H1 (cell line): Measurements from ENCODE around the gene SPG7. TPM values are rescaled to one million over a fixed set of nuclear protein-coding genes. Genes with fewer than 3 reads are reported as not detected.

Source experiments
- ASH2L ChIP-seq: fragments of 200-600, 300-600 bp; sonication (generic); IDR thresholded peaks from one replicate; pipeline ENCODE4 v1.7.1; 2017; ENCODE audit warnings: low read length
- CBX5 ChIP-seq: fragments of 300-800, 300-1000 bp; sonication (generic); IDR thresholded peaks from 2 replicates; pipeline ENCODE4 v1.7.1; 2016; ENCODE audit warnings: antibody characterized with exemption, low read length, low read depth
- CHD2 ChIP-seq: IDR thresholded peaks from 2 replicates; pipeline ENCODE4 v1.6.1; 2012; ENCODE audit warnings: low read length, improper control_type of control experiment
- CTBP2 ChIP-seq: IDR thresholded peaks from 2 replicates; pipeline ENCODE4 v1.7.0; 2011; ENCODE audit warnings: borderline replicate concordance, mild to moderate bottlenecking, moderate library complexity, mixed read lengths, low read length; ENCODE audit not compliant: insufficient read depth, insufficient read length
- E2F6 ChIP-seq: IDR thresholded peaks from 2 replicates; pipeline ENCODE4 v1.6.1; 2012; ENCODE audit warnings: inconsistent platforms
- EP300 ChIP-seq, 2 experiments: IDR thresholded peaks; 1 replicate in 1 of 2; 2 replicates in 1 of 2; pipeline ENCODE4 v1.6.1; 2011 to 2012; ENCODE audit warnings: low read depth in 2 of 2, low read length in 2 of 2, mild to moderate bottlenecking in 2 of 2, borderline replicate concordance in 1 of 2, inconsistent platforms in 1 of 2, moderate library complexity in 1 of 2
- GABPA ChIP-seq: IDR thresholded peaks from 2 replicates; pipeline ENCODE4 v1.6.1; 2011; ENCODE audit warnings: mild to moderate bottlenecking, low read length, moderate library complexity, borderline replicate concordance; ENCODE audit not compliant: insufficient read depth
- JUND ChIP-seq: IDR thresholded peaks from 2 replicates; pipeline ENCODE4 v1.6.1; 2011; ENCODE audit warnings: mild to moderate bottlenecking, improper control_type of control experiment, low read length
- KDM4A ChIP-seq: IDR thresholded peaks from one replicate; pipeline ENCODE4 v1.7.1; 2012; ENCODE audit warnings: low read depth, mild to moderate bottlenecking, moderate library complexity, low read length, inconsistent platforms; ENCODE audit not compliant: severe bottlenecking
- POLR2A ChIP-seq, 2 experiments: IDR thresholded peaks; 1 replicate in 1 of 2; 2 replicates in 1 of 2; pipeline ENCODE4 v1.6.1; 2011; ENCODE audit warnings: low read depth in 2 of 2, low read length in 2 of 2, mild to moderate bottlenecking in 2 of 2; ENCODE audit errors: control extremely low read depth in 1 of 2
- POLR2AphosphoS5 ChIP-seq: IDR thresholded peaks from 2 replicates; pipeline ENCODE4 v1.6.1; 2011; ENCODE audit warnings: low read depth, low read length
- SUZ12 ChIP-seq: fragments of 200-600 bp; sonication (generic); IDR thresholded peaks from 2 replicates; pipeline ENCODE4 v1.6.1; 2012; ENCODE audit warnings: mild to moderate bottlenecking, inconsistent platforms, low read length, moderate library complexity, mixed read lengths
- TBP ChIP-seq: IDR thresholded peaks from 2 replicates; pipeline ENCODE4 v1.6.1; 2011; ENCODE audit warnings: low read depth, low read length, improper control_type of control experiment
- USF2 ChIP-seq: IDR thresholded peaks from 2 replicates; pipeline ENCODE4 v1.6.1; 2011; ENCODE audit warnings: low read length, improper control_type of control experiment
- polyA plus RNA-seq, 7 experiments: library from polyadenylated mRNA; depleted of rRNA in 3 of 7; stranded (reverse) in 5 of 7; unstranded in 2 of 7; fragments of >200 nt in 5 of 7; fragments of 200-250 nt in 2 of 7; gene quantifications; 1 replicate in 5 of 7; 2 replicates in 1 of 7; 4 replicates in 1 of 7; pipeline versions ENCODE4 v1.2.1 to v1.2.3, GENCODE V29; 2011 to 2013; ENCODE audit warnings: missing spikeins in 2 of 7, mixed read lengths in 2 of 7
- total RNA-seq: library from RNA; stranded (reverse); fragmentation: NEBNext Ultra II Directional; extraction: Animal tissue kit (Norgen Biotek cat#: 25700); gene quantifications from 2 replicates; pipeline ENCODE4 v1.2.1, GENCODE V29; 2021
- TF ChIP-seq, protein P1 (sequence below), 3 experiments: IDR thresholded peaks; 1 replicate in 2 of 3; 2 replicates in 1 of 3; pipeline versions ENCODE4 v1.5.1 to v1.6.1; 2011; ENCODE audit warnings: low read length in 3 of 3, mild to moderate bottlenecking in 3 of 3, inconsistent platforms in 2 of 3, low read depth in 1 of 3, moderate library complexity in 1 of 3; ENCODE audit not compliant: insufficient read depth in 1 of 3; ENCODE audit errors: control extremely low read depth in 1 of 3
- TF ChIP-seq, protein P2 (sequence below): IDR thresholded peaks from 2 replicates; pipeline ENCODE4 v1.6.1; 2012; ENCODE audit warnings: low read length, inconsistent platforms

Gene SPG7
- total and polyA plus RNA-seq, 2 of the 8 experiments (the other 6 are each of a cell fraction or from before 2014, with no cell fraction given) = 72.1 to 113 TPM

DNA sequence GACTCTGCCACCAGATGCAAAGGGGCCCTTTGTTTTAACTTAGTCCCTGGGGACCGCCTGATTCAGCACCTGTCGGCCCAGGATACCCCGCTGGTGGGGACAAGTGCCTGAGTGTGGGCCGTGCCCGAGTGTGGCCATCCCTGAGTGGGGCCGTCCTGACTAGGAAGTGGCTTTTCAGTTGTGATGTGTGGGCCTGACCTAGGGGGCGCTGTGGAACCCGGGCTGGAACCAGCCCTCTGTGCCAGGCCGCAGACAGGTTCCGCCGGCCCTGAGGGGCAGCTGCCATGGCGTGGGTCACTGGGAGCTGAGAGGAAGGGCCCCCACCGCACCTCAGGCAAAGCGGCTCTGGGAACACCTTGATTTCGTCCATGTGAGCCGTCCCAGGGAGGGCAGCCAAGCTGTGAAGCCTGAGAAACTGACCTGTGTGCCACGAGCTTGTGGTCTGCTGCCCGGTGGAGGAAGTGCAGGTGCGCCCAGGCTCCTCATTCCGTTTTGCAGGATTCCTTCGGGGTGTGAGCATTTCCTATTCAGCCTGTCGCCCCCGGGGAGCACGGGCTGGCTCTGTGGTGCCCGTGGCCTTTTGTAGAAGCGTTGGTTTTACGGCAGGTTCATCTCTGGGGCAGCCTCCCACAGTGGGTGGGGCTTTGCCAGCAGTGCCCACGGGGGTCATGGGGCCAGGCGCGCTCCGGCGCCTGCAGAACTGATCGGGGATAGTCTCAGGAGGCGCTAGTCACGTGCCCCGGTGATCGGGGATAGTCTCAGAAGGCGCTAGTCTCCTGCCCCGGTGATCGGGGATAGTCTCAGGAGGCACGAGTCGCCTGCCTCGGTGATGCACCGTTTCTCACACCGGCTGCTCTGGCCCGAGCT, 57.5 kb downstream of the SPG7 start (continued):
- TF ChIP-seq GABPA (0 out of 2 replicates have a peak, but pooled peaks have one; percentile 13), USF2 (peak; percentile 81), CTBP2 (no peak), JUND (no peak), EP300 (IDR thresholded peaks at IDR 0.05; ENCODE audit: borderline replicate concordance in 1 of 2, low read depth in 2 of 2, low read length in 2 of 2) (no peak), POLR2AphosphoS5 (peak; percentile 78), SUZ12 (peak; percentile 42; the same call in 1 of the 2 replicates), CBX5 (no peak), CHD2 (no peak; the same call in 1 of the 2 replicates), ASH2L (peak; percentile 68), KDM4A (peak; percentile 20), POLR2A (IDR thresholded peaks at IDR 0.05; ENCODE audit: control extremely low read depth in 1 of 2, low read depth in 2 of 2, low read length in 2 of 2) (peak in 1 of 2 experiments; percentile 47; a peak in 2 of 3 replicates), E2F6 (peak; percentile 43; the same call in 1 of the 2 replicates), TBP (0 out of 2 replicates have a peak, but pooled peaks have one; percentile 5)
- TF ChIP-seq, protein P1, sequence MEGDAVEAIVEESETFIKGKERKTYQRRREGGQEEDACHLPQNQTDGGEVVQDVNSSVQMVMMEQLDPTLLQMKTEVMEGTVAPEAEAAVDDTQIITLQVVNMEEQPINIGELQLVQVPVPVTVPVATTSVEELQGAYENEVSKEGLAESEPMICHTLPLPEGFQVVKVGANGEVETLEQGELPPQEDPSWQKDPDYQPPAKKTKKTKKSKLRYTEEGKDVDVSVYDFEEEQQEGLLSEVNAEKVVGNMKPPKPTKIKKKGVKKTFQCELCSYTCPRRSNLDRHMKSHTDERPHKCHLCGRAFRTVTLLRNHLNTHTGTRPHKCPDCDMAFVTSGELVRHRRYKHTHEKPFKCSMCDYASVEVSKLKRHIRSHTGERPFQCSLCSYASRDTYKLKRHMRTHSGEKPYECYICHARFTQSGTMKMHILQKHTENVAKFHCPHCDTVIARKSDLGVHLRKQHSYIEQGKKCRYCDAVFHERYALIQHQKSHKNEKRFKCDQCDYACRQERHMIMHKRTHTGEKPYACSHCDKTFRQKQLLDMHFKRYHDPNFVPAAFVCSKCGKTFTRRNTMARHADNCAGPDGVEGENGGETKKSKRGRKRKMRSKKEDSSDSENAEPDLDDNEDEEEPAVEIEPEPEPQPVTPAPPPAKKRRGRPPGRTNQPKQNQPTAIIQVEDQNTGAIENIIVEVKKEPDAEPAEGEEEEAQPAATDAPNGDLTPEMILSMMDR (IDR thresholded peaks at IDR 0.05; ENCODE audit: control extremely low read depth in 1 of 3, insufficient read depth in 1 of 3, low read depth in 1 of 3, low read length in 3 of 3) = peak; percentile 65 to 79 (median 76)
- TF ChIP-seq, protein P2, sequence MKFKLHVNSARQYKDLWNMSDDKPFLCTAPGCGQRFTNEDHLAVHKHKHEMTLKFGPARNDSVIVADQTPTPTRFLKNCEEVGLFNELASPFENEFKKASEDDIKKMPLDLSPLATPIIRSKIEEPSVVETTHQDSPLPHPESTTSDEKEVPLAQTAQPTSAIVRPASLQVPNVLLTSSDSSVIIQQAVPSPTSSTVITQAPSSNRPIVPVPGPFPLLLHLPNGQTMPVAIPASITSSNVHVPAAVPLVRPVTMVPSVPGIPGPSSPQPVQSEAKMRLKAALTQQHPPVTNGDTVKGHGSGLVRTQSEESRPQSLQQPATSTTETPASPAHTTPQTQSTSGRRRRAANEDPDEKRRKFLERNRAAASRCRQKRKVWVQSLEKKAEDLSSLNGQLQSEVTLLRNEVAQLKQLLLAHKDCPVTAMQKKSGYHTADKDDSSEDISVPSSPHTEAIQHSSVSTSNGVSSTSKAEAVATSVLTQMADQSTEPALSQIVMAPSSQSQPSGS = peak; percentile 55
